ENCODE data around the gene CKS2. TPM values are rescaled to one million over a fixed set of nuclear protein-coding genes. Genes with fewer than 3 reads are reported as not detected.

CKS2 gene
- total and polyA plus RNA-seq, 2 of the 8 experiments (the other 6 are each of a cell fraction or from before 2014, with no cell fraction given) = 337 to 689 TPM

- no peak overlapping the region for H3K4me3 ChIP-seq (ENCODE audit: extremely low read depth in 1 of 4, insufficient read depth in 2 of 4, low read depth in 3 of 4, low read length in 4 of 4)
- no peak overlapping the region for H3K56ac ChIP-seq (replicated peaks; ENCODE audit: insufficient read length, low read depth, low read length)
- no peaks in the 10 kb centered on the region for H3K27me3 ChIP-seq (replicated peaks in 1 of 4; ENCODE audit: control insufficient read depth in 3 of 4, extremely low read depth in 1 of 4, insufficient read depth in 3 of 4, low read length in 3 of 4)
- no peak for DNase-seq (ENCODE audit: low read depth in 1 of 2, low spot score in 2 of 2)
- 95% methylated on average over 1 of the region's 1 CpG; no CpG with 5 or more reads in 1 of the 2 experiments for WGBS, 2 experiments (ENCODE audit: extremely low coverage in 1 of 2, insufficient coverage in 1 of 2, insufficient read length in 1 of 2, insufficient replicate concordance in 2 of 2, low coverage in 1 of 2, low lambda C conversion rate in 2 of 2, missing lambda C conversion rate in 1 of 2)
- no peak overlapping the region for H2BK20ac ChIP-seq (ENCODE audit: low read length)
- H4K91ac ChIP-seq (replicated peaks; ENCODE audit: insufficient read length, low read length) = no peak overlapping the region
- H4K5ac ChIP-seq (ENCODE audit: insufficient read length, low read depth, low read length) = no peak overlapping the region
- H2BK120ac ChIP-seq (replicated peaks; ENCODE audit: low read depth, low read length) = no peak overlapping the region
- FAIRE-seq = no peak
- H3K36me3 ChIP-seq (ENCODE audit: control insufficient read depth in 2 of 4, insufficient read depth in 4 of 4, low read length in 3 of 4) = peaks cover 0 to 3% (median 0%) of the 10 kb centered on the region in 4 experiments; a peak in 1 of 8 replicates
- no peaks in the 10 kb centered on the region for H3K79me2 ChIP-seq (ENCODE audit: control insufficient read depth in 1 of 2, insufficient read depth in 2 of 2, low read length in 2 of 2)
- POLR2A ChIA-PET (ENCODE audit: partially characterized antibody) = interaction anchor here (1.9 kb wide), 1 partner anchor 17 kb away, joined by 6 read pairs; the partner anchor contains the start of gene CKS2
- H3K4ac ChIP-seq (replicated peaks; ENCODE audit: insufficient read length, low read depth, low read length) = no peak overlapping the region
- no peak overlapping the region for H3K14ac ChIP-seq (ENCODE audit: insufficient read length)
- H4K8ac ChIP-seq (ENCODE audit: extremely low read depth, insufficient read depth, low read length) = no peak overlapping the region
- no peak for TF ChIP-seq EP300 (IDR thresholded peaks at IDR 0.05; ENCODE audit: borderline replicate concordance in 1 of 2, low read depth in 2 of 2, low read length in 2 of 2)
- TF ChIP-seq POLR2AphosphoS5 (IDR thresholded peaks at IDR 0.05; ENCODE audit: low read depth, low read length) = no peak
- no peaks in the 10 kb centered on the region for H4K20me1 ChIP-seq (replicated peaks in 1 of 2; ENCODE audit: control insufficient read depth in 1 of 2, insufficient read depth in 2 of 2, low read length in 2 of 2)
- H3K18ac ChIP-seq (ENCODE audit: extremely low read depth, low read length) = no peak overlapping the region
- H3K4me2 ChIP-seq (ENCODE audit: insufficient read depth in 1 of 2, low read depth in 2 of 2, low read length in 2 of 2) = no peak overlapping the region
- no peak overlapping the region for H2BK15ac ChIP-seq (ENCODE audit: low read length)
- CTCF ChIA-PET (ENCODE audit: partially characterized antibody) = interaction anchor here (0.7 kb wide), 1 partner anchor 979 kb away, joined by 3 read pairs; no protein-coding TSS in a partner anchor
- H2BK5ac ChIP-seq (ENCODE audit: low read depth, low read length) = no peak overlapping the region
- no peak overlapping the region for H3K9ac ChIP-seq (replicated peaks in 1 of 4; ENCODE audit: extremely low read depth in 1 of 4, low read depth in 3 of 4, low read length in 3 of 4)
- H2BK12ac ChIP-seq (ENCODE audit: low read depth, low read length) = no peak overlapping the region
- no peak overlapping the region for H3K23ac ChIP-seq (ENCODE audit: insufficient read length)
- no peak overlapping the region for H2AK5ac ChIP-seq (ENCODE audit: low read depth, low read length)
- H3K4me1 ChIP-seq (replicated peaks in 1 of 4; ENCODE audit: control insufficient read depth in 3 of 4, insufficient read depth in 4 of 4, low read length in 3 of 4) = no peaks in the 10 kb centered on the region; a peak in 2 of 7 replicates
- H3K79me1 ChIP-seq (ENCODE audit: low read depth, low read length) = no peaks in the 10 kb centered on the region
- H3K9me3 ChIP-seq (ENCODE audit: insufficient read depth in 2 of 2, low read depth in 1 of 2, low read length in 1 of 2) = peaks cover 9 to 11% of the 10 kb centered on the region in 2 experiments; a peak in 3 of 4 replicates
- no peaks in the 10 kb centered on the region for H3K23me2 ChIP-seq (ENCODE audit: low read depth, low read length)
- no peak overlapping the region for H2AFZ ChIP-seq (ENCODE audit: low read length)
- no peak overlapping the region for H3K27ac ChIP-seq (ENCODE audit: low read depth, low read length)
These were observed 18.0 kb upstream of the CKS2 start for GRCh38 chr9:89293014-89293413.

Data from H1 (cell line).